ENCODE measurements around the gene ROCK2.

GRCh38 chr2:11222845-11223244, 121.6 kb downstream of the ROCK2 start:
- TF ChIP-seq CREB1 (IDR thresholded peaks at IDR 0.05; ENCODE audit: low read depth): no peak
- no peak for TF ChIP-seq TCF12 (IDR thresholded peaks at IDR 0.05; ENCODE audit: low read depth)

Measured in Ishikawa (cell line).